H1 (cell line): Measurements from ENCODE around the gene KLF6.

ENCODE experiments used
- EZH2 ChIP-seq: fragments of 200-600 bp; sonication (generic); IDR thresholded peaks from 2 replicates; pipeline ENCODE4 v1.7.1; 2012; ENCODE audit warnings: low read depth, mild to moderate bottlenecking, moderate library complexity, low read length, inconsistent platforms; ENCODE audit not compliant: severe bottlenecking
- KDM1A ChIP-seq: fragments of 200-600, 300-600 bp; sonication (generic); IDR thresholded peaks from 2 replicates; pipeline ENCODE4 v1.7.1; 2016; ENCODE audit warnings: mild to moderate bottlenecking, low read length, borderline replicate concordance
- SIN3A ChIP-seq, 2 experiments: IDR thresholded peaks in 1 of 2; conservative IDR thresholded peaks in 1 of 2; 2 replicates each; pipeline ENCODE4 v1.6.1; 2011 to 2012; ENCODE audit warnings: low read length in 2 of 2, improper control_type of control experiment in 1 of 2, low read depth in 1 of 2, mild to moderate bottlenecking in 1 of 2
- SIX5 ChIP-seq: IDR thresholded peaks from 2 replicates; pipeline ENCODE4 v1.6.1; 2011; ENCODE audit warnings: mild to moderate bottlenecking, low read depth, low read length
- TAF1 ChIP-seq: IDR thresholded peaks from 2 replicates; pipeline ENCODE4 v1.6.1; 2011; ENCODE audit warnings: mild to moderate bottlenecking, low read depth, low read length
- TBP ChIP-seq: IDR thresholded peaks from 2 replicates; pipeline ENCODE4 v1.6.1; 2011; ENCODE audit warnings: low read depth, low read length, improper control_type of control experiment

DNA sequence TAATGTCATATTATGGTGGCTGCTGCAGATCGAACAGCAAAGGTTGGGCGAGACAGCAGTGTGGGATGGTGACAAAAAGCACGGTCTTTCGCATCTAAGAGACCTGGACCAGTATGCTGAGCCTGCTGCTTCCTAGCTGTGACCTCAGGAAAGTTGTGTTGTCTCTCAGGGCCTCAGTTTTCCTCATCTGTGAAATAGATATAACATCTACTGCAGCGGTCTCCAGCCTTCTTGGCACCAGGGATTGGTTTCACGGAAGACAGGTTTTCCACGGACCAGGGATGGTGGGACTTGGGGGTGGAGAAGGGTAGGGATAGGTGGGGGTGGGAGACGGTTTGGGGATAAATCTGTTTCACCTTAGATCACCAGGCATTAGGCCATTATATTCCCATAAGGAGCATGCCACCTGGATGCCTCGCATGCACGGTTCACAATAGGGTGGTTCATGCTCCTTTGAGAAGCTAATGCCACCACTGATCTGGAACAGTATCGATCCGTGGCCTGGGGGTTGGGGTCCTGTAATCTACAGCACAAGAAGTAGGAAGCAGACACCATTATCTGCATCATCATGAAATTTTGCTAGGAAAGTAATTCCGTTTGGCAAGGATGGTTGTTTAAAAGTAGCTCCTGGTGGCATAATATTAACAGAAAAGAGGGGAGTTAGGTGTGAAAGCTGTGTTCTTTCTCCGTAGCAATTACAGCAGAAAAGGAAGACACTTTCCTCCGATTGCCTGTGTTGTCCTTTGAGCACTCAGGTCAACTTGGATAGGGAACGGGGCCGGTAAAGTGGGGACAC is 10.8 kb downstream of the KLF6 start:
- no peak for TF ChIP-seq EZH2
- no peak for TF ChIP-seq SIN3A (conservative IDR thresholded peaks at IDR 0.05 in 1 of 2, IDR thresholded peaks at IDR 0.05 in 1 of 2; ENCODE audit: low read depth in 1 of 2, low read length in 2 of 2)
- TF ChIP-seq TAF1: no peak
- TF ChIP-seq SIX5: no peak
- no peak for TF ChIP-seq KDM1A
- no peak for TF ChIP-seq TBP
